Progenitor cell of endocrine pancreas (in vitro differentiated cells): ENCODE measurements around the gene MAST4. TPM values are rescaled to one million over a fixed set of nuclear protein-coding genes. Genes with fewer than 3 reads are reported as not detected.

ENCODE experiments used
- DNase-seq: peaks from one replicate; pipeline ENCODE4 v3.0.0; 2021; ENCODE audit warnings: low spot score; ENCODE audit not compliant: unreplicated experiment
- H3K27ac Mint-ChIP-seq: 2 replicates; pipeline ENCODE4 v1.8.0; 2021; ENCODE audit warnings: mild to moderate bottlenecking, moderate library complexity, mixed read lengths
- H3K27me3 Mint-ChIP-seq: 2 replicates; pipeline ENCODE4 v1.8.0; 2021; ENCODE audit warnings: mixed read lengths
- H3K36me3 Mint-ChIP-seq: 2 replicates; pipeline ENCODE4 v1.8.0; 2022; ENCODE audit warnings: mixed read lengths; ENCODE audit not compliant: insufficient read depth
- H3K4me1 Mint-ChIP-seq: 2 replicates; pipeline ENCODE4 v1.8.0; 2021; ENCODE audit warnings: low read depth, mixed read lengths
- H3K4me3 Mint-ChIP-seq: 2 replicates; pipeline ENCODE4 v1.8.0; 2021; ENCODE audit warnings: low read depth, mild to moderate bottlenecking, moderate library complexity, mixed read lengths
- H3K9me3 Mint-ChIP-seq: 2 replicates; pipeline ENCODE4 v1.8.0; 2021; ENCODE audit warnings: low read depth, mixed read lengths
- total RNA-seq: library from RNA; stranded (reverse); gene quantifications from 2 replicates; pipeline ENCODE4 v1.2.1, GENCODE V29; 2021
- TF ChIP-seq, protein P1 (sequence below): fragments of 200-600 bp; sonication (generic); IDR thresholded peaks from one replicate; pipeline ENCODE4 v1.5.0; 2021; ENCODE audit warnings: antibody characterized with exemption, mild to moderate bottlenecking; ENCODE audit not compliant: unreplicated experiment

MAST4 gene
- total RNA-seq, 1 donor from 2014 or later, result 45.3 TPM

DNA sequence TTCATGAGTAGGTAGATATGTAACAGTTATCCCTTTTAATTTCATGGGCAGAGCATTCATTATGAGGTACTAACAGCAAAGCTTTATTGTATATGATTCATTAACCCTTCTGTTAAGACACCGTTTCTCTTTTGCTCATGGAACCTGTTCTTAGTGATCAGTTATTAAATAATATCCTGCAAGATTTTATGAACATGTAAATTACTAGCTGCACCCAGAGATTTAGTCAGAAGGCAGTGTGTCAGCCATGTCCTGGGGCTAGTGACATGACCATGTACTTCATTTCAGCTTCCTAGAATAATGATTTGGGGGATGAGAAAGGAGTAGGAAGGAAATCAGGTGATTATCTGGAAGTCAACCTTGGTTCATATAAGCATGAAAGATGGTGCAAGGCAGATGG, 7.0 kb downstream of the MAST4 start:
- H3K9me3 Mint-ChIP-seq, result no peaks in the 10 kb centered on the region
- no peak for DNase-seq
- no peak overlapping the region for H3K27ac Mint-ChIP-seq
- H3K4me1 Mint-ChIP-seq, result peaks cover 15% of the 10 kb centered on the region
- H3K36me3 Mint-ChIP-seq, result no peaks in the 10 kb centered on the region
- TF ChIP-seq, protein P1, sequence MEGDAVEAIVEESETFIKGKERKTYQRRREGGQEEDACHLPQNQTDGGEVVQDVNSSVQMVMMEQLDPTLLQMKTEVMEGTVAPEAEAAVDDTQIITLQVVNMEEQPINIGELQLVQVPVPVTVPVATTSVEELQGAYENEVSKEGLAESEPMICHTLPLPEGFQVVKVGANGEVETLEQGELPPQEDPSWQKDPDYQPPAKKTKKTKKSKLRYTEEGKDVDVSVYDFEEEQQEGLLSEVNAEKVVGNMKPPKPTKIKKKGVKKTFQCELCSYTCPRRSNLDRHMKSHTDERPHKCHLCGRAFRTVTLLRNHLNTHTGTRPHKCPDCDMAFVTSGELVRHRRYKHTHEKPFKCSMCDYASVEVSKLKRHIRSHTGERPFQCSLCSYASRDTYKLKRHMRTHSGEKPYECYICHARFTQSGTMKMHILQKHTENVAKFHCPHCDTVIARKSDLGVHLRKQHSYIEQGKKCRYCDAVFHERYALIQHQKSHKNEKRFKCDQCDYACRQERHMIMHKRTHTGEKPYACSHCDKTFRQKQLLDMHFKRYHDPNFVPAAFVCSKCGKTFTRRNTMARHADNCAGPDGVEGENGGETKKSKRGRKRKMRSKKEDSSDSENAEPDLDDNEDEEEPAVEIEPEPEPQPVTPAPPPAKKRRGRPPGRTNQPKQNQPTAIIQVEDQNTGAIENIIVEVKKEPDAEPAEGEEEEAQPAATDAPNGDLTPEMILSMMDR, result no peak
- H3K4me3 Mint-ChIP-seq, result no peak overlapping the region
- no peaks in the 10 kb centered on the region for H3K27me3 Mint-ChIP-seq

DNA sequence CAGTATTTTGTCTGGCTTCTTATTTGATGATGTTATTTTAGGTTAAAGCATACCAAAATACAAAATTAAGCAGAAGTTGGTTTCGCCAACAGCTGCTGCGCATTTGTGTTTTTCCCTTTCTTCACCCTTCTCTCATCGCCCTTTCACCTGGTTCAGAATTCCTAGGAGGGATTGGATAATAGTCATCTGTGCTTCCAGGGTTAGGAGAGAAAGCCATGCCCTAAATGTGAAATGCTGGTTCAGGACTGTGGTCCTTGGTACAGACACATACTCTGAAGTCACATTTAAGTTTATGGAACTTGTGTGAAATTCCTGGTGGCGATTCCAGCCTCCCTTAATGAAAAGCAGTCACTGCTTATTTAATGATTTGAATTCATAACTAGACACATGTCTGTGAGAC, 7.7 kb downstream of the MAST4 start:
- DNase-seq, result no peak
- Mint-ChIP-seq H3K4me1 (peaks cover 8% of the 10 kb centered on the region), H3K27me3 (no peaks in the 10 kb centered on the region), H3K27ac (no peak overlapping the region), H3K36me3 (no peaks in the 10 kb centered on the region), H3K9me3 (no peaks in the 10 kb centered on the region), H3K4me3 (no peak overlapping the region)
- TF ChIP-seq, protein P1, result no peak

DNA sequence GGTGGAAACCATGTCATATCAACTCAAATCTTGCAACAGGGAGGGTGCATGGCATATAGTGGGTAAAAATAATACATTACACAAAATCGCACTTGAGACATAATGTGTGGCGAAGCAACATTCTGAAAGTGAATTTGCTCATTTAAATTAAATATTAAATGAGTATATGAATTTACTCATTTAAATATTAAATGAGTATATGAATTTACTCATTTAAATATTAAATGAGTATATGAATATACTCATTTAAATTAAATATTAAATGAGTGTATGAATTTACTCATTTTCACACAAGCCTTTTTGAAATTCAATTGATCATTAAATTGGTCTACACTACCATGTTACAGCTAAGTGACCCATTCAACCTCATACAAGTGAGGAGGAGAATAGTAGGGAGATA, 10.5 kb downstream of the MAST4 start:
- Mint-ChIP-seq H3K4me1 (peaks cover 3% of the 10 kb centered on the region), H3K4me3 (no peak overlapping the region), H3K9me3 (no peaks in the 10 kb centered on the region), H3K36me3 (no peaks in the 10 kb centered on the region), H3K27me3 (no peaks in the 10 kb centered on the region), H3K27ac (no peak overlapping the region)
- TF ChIP-seq, protein P1, result no peak
- DNase-seq, result no peak

DNA sequence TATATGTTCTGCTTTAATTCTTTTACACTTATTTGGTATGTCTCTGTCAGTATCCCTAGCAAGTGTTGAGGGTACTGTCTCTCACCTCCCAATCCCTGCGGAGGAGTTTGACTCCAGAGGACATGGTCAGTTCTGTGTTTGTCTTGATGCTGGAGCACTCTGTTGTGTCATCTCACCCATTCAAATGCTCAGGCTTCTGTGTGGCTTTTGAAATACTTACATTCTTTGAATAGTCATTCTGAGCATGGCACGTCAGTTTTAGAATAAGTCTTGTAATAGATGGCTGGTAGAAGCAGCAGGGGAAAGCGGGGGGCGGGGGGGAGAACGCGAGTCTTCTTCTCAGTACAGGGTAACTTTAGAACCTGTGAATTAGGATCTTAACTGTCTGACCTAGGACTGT, 12.3 kb downstream of the MAST4 start:
- no peak overlapping the region for H3K27ac Mint-ChIP-seq
- H3K27me3 Mint-ChIP-seq, result no peaks in the 10 kb centered on the region
- no peaks in the 10 kb centered on the region for H3K9me3 Mint-ChIP-seq
- no peak for DNase-seq
- TF ChIP-seq, protein P1, result no peak
- no peak overlapping the region for H3K4me3 Mint-ChIP-seq
- peaks cover 16% of the 10 kb centered on the region for H3K4me1 Mint-ChIP-seq
- H3K36me3 Mint-ChIP-seq, result no peaks in the 10 kb centered on the region

DNA sequence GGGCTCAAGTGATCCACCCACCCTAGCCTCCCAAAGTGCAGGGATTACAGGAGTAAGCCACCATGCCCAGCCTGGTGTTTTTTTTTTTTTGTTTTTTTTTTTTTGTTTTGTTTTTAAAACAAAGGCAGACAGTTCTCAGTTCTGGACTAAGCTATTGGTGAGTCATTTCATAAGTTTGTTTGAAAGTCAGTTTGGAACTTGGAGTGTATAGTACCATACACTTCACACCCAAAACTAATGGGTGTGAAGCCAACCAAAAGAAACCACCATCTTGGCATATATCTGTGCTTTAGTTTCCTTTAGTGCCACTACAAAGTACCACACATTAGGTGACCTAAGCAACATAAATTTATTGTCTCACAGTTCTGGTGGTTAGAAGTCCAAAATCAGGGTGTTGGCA, 13.4 kb downstream of the MAST4 start:
- no peak overlapping the region for H3K27ac Mint-ChIP-seq
- peaks cover 1% of the 10 kb centered on the region for H3K36me3 Mint-ChIP-seq
- H3K4me3 Mint-ChIP-seq, result no peak overlapping the region
- no peaks in the 10 kb centered on the region for H3K27me3 Mint-ChIP-seq
- DNase-seq, result no peak
- TF ChIP-seq, protein P1, result no peak
- no peaks in the 10 kb centered on the region for H3K9me3 Mint-ChIP-seq
- peaks cover 17% of the 10 kb centered on the region for H3K4me1 Mint-ChIP-seq
